Bronchial epithelial cell (primary cell): ENCODE measurements around the gene NR2F1. TPM values are rescaled to one million over a fixed set of nuclear protein-coding genes. Genes with fewer than 3 reads are reported as not detected.

Experiments used
- DNase-seq: peaks from one replicate; pipeline ENCODE4 v3.0.0-alpha.2; 2010; ENCODE audit warnings: low read depth
- FAIRE-seq: peaks from 2 replicates; lab custom pipeline; 2011; peaks lifted over from hg19 to GRCh38; lab: Jason Lieb, UNC
- H3K27me3 ChIP-seq: 2 replicates; pipeline ENCODE4 v1.5.1; 2011; ENCODE audit warnings: low read length; ENCODE audit not compliant: control insufficient read depth, insufficient read depth
- H3K36me3 ChIP-seq: 2 replicates; pipeline ENCODE4 v1.5.1; 2011; ENCODE audit warnings: low read length; ENCODE audit not compliant: control insufficient read depth, insufficient read depth
- H3K4me3 ChIP-seq: 2 replicates; pipeline ENCODE4 v1.5.1; 2011; ENCODE audit warnings: mild to moderate bottlenecking, low read depth, low read length, control low read depth
- total RNA-seq: library from RNA; depleted of rRNA; stranded (reverse); fragments of >200 nt; gene quantifications from 2 replicates; pipeline ENCODE4 v1.2.1, GENCODE V29; 2014
- TF ChIP-seq, protein P1 (sequence below): IDR thresholded peaks from 2 replicates; pipeline ENCODE4 v1.5.1; 2011; ENCODE audit warnings: mild to moderate bottlenecking, moderate library complexity, low read length, control low read depth, inconsistent platforms; ENCODE audit not compliant: insufficient read depth, severe bottlenecking

NR2F1 gene
- total RNA-seq, 1 donor from 2014 or later = 1.6 TPM

DNA sequence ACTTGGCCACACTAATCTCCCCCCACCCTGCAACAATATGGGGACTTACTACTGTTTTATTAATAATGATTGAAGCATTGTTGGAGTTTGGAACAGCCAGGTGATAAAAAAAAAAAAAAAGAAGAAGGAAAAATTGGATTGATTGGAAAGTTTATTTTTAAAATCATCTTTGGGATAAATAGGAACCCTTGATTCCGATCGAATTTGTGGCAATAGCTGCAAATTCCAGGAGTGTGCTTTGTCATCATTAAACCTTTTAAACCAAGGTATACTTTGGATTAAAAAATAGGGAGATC lies 907 bp upstream of the NR2F1 start:
- FAIRE-seq (no peak), DNase-seq (no peak)
- Histone ChIP-seq H3K27me3 (peaks cover 8% of the 10 kb centered on the region), H3K36me3 (no peaks in the 10 kb centered on the region), H3K4me3 (peak overlapping the region; percentile 42)
- TF ChIP-seq, protein P1, sequence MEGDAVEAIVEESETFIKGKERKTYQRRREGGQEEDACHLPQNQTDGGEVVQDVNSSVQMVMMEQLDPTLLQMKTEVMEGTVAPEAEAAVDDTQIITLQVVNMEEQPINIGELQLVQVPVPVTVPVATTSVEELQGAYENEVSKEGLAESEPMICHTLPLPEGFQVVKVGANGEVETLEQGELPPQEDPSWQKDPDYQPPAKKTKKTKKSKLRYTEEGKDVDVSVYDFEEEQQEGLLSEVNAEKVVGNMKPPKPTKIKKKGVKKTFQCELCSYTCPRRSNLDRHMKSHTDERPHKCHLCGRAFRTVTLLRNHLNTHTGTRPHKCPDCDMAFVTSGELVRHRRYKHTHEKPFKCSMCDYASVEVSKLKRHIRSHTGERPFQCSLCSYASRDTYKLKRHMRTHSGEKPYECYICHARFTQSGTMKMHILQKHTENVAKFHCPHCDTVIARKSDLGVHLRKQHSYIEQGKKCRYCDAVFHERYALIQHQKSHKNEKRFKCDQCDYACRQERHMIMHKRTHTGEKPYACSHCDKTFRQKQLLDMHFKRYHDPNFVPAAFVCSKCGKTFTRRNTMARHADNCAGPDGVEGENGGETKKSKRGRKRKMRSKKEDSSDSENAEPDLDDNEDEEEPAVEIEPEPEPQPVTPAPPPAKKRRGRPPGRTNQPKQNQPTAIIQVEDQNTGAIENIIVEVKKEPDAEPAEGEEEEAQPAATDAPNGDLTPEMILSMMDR = no peak

DNA sequence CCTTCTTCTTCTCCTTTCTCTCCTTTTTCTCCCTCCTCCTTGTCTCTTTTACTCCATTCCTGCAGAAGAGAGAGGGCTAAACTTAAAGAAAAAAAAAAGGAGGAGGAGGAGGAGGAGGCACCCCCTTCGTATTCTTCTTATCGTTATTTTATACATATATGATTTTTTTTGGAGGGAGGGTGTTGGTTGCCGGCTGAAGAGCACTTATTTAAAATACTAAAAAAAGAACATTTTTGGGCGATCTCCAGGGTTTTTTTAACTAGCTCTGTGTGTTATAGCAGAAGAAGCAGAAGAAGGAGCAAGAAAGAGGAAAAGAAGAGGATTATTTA lies 381 bp downstream of the NR2F1 start:
- TF ChIP-seq, protein P1 = no peak
- Histone ChIP-seq H3K27me3 (peaks cover 8% of the 10 kb centered on the region), H3K36me3 (no peaks in the 10 kb centered on the region), H3K4me3 (peak overlapping the region; percentile 44)
- DNase-seq (no peak), FAIRE-seq (no peak)

DNA sequence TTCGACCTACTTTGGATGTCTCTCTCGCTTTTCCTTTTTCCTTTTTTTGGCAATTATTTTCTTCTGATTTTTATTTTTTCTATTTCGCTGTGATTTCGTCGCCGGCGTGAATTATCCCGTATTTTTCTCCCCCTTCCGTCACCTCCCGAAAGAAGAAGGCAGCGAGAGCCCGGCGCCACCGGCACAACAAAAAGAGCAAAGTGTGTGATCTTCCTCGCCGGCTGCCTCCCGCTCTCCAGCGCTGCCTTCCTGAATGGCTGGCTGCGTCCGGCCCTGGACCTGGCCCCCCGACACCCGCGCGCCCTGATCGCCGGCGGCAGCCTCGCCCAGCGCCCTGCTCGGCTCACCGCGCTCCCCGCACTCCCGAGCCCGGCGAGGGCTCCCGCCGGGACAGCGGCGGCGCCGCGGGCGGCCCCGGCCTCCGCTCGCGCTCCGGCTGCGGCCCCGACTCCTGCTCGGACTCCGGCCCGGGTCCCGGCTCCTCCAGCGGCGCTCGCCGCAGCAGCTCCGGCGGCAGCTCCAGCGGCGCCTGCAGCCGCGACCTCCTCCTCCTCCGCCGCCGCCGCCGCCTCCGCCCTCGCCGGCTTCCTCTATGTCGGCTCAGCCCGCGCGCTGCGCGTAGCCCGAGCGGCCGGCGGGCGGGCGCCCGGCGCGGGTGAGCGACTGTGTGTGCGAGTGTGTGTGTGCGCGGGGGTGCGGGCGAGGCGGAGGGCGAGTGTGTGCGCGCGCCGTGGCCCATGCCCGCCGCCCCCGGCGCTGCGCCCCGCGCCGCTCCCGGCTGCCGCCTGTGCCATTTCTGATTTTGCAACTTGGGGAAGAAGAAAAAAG lies 960 bp downstream of the NR2F1 start:
- no peaks in the 10 kb centered on the region for H3K36me3 ChIP-seq
- H3K27me3 ChIP-seq = peaks cover 6% of the 10 kb centered on the region
- DNase-seq (no peak), FAIRE-seq (no peak)
- TF ChIP-seq, protein P1 = no peak
- peak overlapping the region; percentile 44 for H3K4me3 ChIP-seq

DNA sequence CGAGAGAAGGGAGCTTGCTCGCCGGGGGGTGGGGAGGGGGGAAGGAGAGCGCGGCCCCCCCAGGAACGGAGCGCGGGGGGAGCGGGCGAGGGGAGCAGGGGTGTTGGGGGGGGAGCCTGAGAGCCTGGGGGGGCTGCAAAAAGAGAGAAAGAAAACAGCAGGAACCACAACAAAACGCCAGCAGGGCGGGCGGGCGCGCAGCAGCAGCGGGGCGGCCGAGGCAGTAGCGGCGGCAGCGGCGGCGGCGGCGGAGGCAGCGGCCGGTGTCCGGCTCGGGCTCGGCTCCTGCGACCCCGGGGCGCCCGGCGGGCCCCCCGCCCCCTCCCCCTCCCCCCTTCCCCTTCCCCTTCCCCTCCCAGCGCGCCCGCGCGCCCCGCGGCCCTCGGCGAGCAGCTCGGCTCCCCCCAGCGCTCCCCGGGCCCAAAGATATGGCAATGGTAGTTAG lies 1.6 kb downstream of the NR2F1 start:
- TF ChIP-seq, protein P1 = no peak
- DNase-seq (no peak), FAIRE-seq (no peak)
- no peaks in the 10 kb centered on the region for H3K36me3 ChIP-seq
- peaks cover 6% of the 10 kb centered on the region for H3K27me3 ChIP-seq
- peak overlapping the region; percentile 44 for H3K4me3 ChIP-seq

DNA sequence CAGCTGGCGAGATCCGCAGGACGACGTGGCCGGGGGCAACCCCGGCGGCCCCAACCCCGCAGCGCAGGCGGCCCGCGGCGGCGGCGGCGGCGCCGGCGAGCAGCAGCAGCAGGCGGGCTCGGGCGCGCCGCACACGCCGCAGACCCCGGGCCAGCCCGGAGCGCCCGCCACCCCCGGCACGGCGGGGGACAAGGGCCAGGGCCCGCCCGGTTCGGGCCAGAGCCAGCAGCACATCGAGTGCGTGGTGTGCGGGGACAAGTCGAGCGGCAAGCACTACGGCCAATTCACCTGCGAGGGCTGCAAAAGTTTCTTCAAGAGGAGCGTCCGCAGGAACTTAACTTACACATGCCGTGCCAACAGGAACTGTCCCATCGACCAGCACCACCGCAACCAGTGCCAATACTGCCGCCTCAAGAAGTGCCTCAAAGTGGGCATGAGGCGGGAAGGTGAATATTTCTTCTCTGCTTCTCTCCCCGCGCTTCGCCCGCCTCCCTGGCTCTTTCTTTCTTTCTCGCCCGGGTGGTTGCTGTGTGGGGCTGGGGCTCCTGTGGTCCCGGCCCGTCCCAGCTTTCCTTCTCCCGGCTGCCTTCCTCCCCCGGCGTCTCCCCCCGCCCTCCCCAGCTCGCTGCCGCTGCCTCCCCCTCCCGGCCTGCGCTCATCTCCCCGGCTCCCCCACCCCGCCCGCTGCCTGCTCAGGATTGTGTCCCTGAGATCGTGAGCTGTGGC lies 2.2 kb downstream of the NR2F1 start:
- peaks cover 6% of the 10 kb centered on the region for H3K27me3 ChIP-seq
- H3K36me3 ChIP-seq = no peaks in the 10 kb centered on the region
- DNase-seq (no peak), FAIRE-seq (no peak)
- TF ChIP-seq, protein P1 = no peak
- peak overlapping the region; percentile 36 for H3K4me3 ChIP-seq
